HEK293 (cell line): ENCODE data around the gene TNFRSF11A.
A peak's percentile ranks its signal among the peaks of the same experiment; 100 is the strongest.

ENCODE experiments used
- GFI1B ChIP-seq: fragments of 450-650 bp; formaldehyde crosslinking; IDR thresholded peaks from 2 replicates; pipeline ENCODE4 v1.5.1; 2016; ENCODE audit warnings: missing biosample characterization, missing genetic modification characterization
- GLI2 ChIP-seq: fragments of 450-650 bp; formaldehyde crosslinking; IDR thresholded peaks from 2 replicates; pipeline ENCODE4; 2017; ENCODE audit warnings: missing biosample characterization, missing genetic modification characterization, low read depth, borderline replicate concordance
- KLF1 ChIP-seq: fragments of 450-650 bp; formaldehyde crosslinking; IDR thresholded peaks from 2 replicates; pipeline ENCODE4 v1.5.1; 2016; ENCODE audit warnings: missing biosample characterization, missing genetic modification characterization
- KLF10 ChIP-seq: fragments of 450-650 bp; IDR thresholded peaks from 2 replicates; pipeline ENCODE4 v1.5.1; 2018; ENCODE audit warnings: missing biosample characterization, mild to moderate bottlenecking, missing genetic modification characterization
- KLF8 ChIP-seq: fragments of 450-650 bp; formaldehyde crosslinking; IDR thresholded peaks from 2 replicates; pipeline ENCODE4 v1.5.1; 2016; ENCODE audit warnings: missing biosample characterization, missing genetic modification characterization
- OVOL3 ChIP-seq: fragments of 450-650 bp; formaldehyde crosslinking; IDR thresholded peaks from 2 replicates; pipeline ENCODE4 v1.5.1; 2016; ENCODE audit warnings: missing biosample characterization, missing genetic modification characterization
- REPIN1 ChIP-seq: fragments of 450-650 bp; formaldehyde crosslinking; IDR thresholded peaks from 2 replicates; pipeline ENCODE4 v1.5.1; 2017; ENCODE audit warnings: missing biosample characterization, missing genetic modification characterization, low read depth
- SP3 ChIP-seq: fragments of 450-650 bp; formaldehyde crosslinking; IDR thresholded peaks from 2 replicates; pipeline ENCODE4 v1.5.1; 2016; ENCODE audit warnings: missing biosample characterization, missing genetic modification characterization
- ZBTB20 ChIP-seq: fragments of 450-650 bp; formaldehyde crosslinking; IDR thresholded peaks from 2 replicates; pipeline ENCODE4 v1.5.1; 2016; ENCODE audit warnings: missing biosample characterization, missing genetic modification characterization
- ZBTB8A ChIP-seq: fragments of 450-650 bp; formaldehyde crosslinking; IDR thresholded peaks from 2 replicates; pipeline ENCODE4 v1.5.1; 2016; ENCODE audit warnings: missing biosample characterization, missing genetic modification characterization
- ZNF10 ChIP-seq: fragments of 450-650 bp; formaldehyde crosslinking; IDR thresholded peaks from 2 replicates; pipeline ENCODE4 v1.5.1; 2017; ENCODE audit warnings: missing biosample characterization, missing genetic modification characterization
- ZNF155 ChIP-seq: fragments of 450-650 bp; formaldehyde crosslinking; IDR thresholded peaks from 2 replicates; pipeline ENCODE4 v1.5.1; 2016; ENCODE audit warnings: missing biosample characterization, missing genetic modification characterization
- ZNF24 ChIP-seq: fragments of 450-650 bp; formaldehyde crosslinking; IDR thresholded peaks from 2 replicates; pipeline ENCODE4 v1.5.1; 2016; ENCODE audit warnings: missing biosample characterization, missing genetic modification characterization
- ZNF37A ChIP-seq: fragments of 450-650 bp; IDR thresholded peaks from 2 replicates; pipeline ENCODE4 v1.5.1; 2018; ENCODE audit warnings: missing biosample characterization, missing genetic modification characterization
- ZNF473 ChIP-seq: fragments of 450-650 bp; formaldehyde crosslinking; IDR thresholded peaks from 2 replicates; pipeline ENCODE4 v1.5.1; 2017; ENCODE audit warnings: missing biosample characterization, missing genetic modification characterization
- ZNF501 ChIP-seq: fragments of 450-650 bp; formaldehyde crosslinking; IDR thresholded peaks from 2 replicates; pipeline ENCODE4 v1.5.1; 2016; ENCODE audit warnings: missing biosample characterization, missing genetic modification characterization
- ZNF561 ChIP-seq: fragments of 450-650 bp; IDR thresholded peaks from 2 replicates; pipeline ENCODE4 v1.5.1; 2018; ENCODE audit warnings: missing biosample characterization, missing genetic modification characterization, borderline replicate concordance
- ZNF596 ChIP-seq: fragments of 450-650 bp; IDR thresholded peaks from 2 replicates; pipeline ENCODE4 v1.5.0; 2018; ENCODE audit warnings: missing biosample characterization, mild to moderate bottlenecking, missing genetic modification characterization, moderate library complexity
- ZNF623 ChIP-seq: fragments of 450-650 bp; formaldehyde crosslinking; IDR thresholded peaks from 2 replicates; pipeline ENCODE4 v1.5.1; 2016; ENCODE audit warnings: missing biosample characterization, missing genetic modification characterization
- ZNF660 ChIP-seq: fragments of 450-650 bp; IDR thresholded peaks from 2 replicates; pipeline ENCODE4 v1.5.1; 2018; ENCODE audit warnings: missing biosample characterization, mild to moderate bottlenecking, missing genetic modification characterization
- ZNF664 ChIP-seq: fragments of 450-650 bp; formaldehyde crosslinking; IDR thresholded peaks from 2 replicates; pipeline ENCODE4 v1.5.1; 2016; ENCODE audit warnings: missing biosample characterization, missing genetic modification characterization
- ZNF791 ChIP-seq: fragments of 450-650 bp; formaldehyde crosslinking; IDR thresholded peaks from 2 replicates; pipeline ENCODE4 v1.5.1; 2016; ENCODE audit warnings: missing biosample characterization, missing genetic modification characterization
- TF ChIP-seq, protein P1 (sequence below): fragments of 450-650 bp; formaldehyde crosslinking; IDR thresholded peaks from 2 replicates; pipeline ENCODE4 v1.5.1; 2016; ENCODE audit warnings: missing biosample characterization, missing genetic modification characterization
- TF ChIP-seq, protein P2 (sequence below): fragments of 450-650 bp; formaldehyde crosslinking; IDR thresholded peaks from 2 replicates; pipeline ENCODE4 v1.5.1; 2017; ENCODE audit warnings: missing biosample characterization, missing genetic modification characterization
- TF ChIP-seq, protein P3 (sequence below): fragments of 450-650 bp; formaldehyde crosslinking; IDR thresholded peaks from 2 replicates; pipeline ENCODE4 v1.5.1; 2016; ENCODE audit warnings: missing biosample characterization, missing genetic modification characterization
- TF ChIP-seq, protein P4 (sequence below): IDR thresholded peaks from 2 replicates; pipeline ENCODE4 v1.6.1; 2011; ENCODE audit warnings: mild to moderate bottlenecking, low read depth, low read length, borderline replicate concordance
- TF ChIP-seq, protein P5 (sequence below): fragments of 450-650 bp; formaldehyde crosslinking; conservative IDR thresholded peaks from 2 replicates; pipeline ENCODE4 v1.5.1; 2016; ENCODE audit warnings: low read depth, missing biosample characterization, missing genetic modification characterization
- TF ChIP-seq, protein P6 (sequence below): fragments of 450-650 bp; formaldehyde crosslinking; IDR thresholded peaks from 2 replicates; pipeline ENCODE4 v1.5.1; 2016; ENCODE audit warnings: missing biosample characterization, missing genetic modification characterization

Gene TNFRSF11A

DNA sequence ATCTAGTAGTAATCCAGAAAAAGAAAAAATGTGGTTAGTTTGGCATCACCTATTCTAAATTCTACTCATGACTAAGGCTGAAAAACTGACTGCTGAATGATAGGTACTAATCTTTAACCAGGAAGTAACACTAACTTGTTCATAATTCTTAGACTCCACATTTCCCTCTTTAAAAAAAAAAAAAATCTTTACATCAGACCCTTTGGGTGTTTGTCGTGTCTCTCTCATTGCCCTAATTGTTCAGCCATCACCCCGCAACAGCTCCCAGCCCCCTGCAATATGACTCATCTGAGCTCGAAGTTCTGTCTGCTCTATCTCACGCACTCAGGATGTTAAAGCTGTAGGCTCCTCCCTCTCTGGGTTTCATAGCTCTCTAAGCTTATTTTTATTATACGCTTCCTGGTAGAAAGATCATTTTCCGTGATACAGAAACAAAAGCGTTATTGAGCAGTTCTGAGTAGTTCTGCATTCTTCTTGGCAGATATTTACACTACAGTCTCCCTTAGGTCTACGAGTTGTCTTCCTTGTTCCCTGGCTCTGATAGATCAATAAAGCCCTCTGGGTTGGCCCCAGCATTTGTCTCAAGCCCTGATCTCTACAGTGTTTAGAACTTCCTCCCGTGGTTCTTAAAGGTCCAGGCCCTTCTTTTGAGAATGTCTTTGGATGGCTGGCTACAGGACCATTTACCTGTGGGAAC lies 95.6 kb downstream of the TNFRSF11A start (continued):
- TF ChIP-seq, protein P1, sequence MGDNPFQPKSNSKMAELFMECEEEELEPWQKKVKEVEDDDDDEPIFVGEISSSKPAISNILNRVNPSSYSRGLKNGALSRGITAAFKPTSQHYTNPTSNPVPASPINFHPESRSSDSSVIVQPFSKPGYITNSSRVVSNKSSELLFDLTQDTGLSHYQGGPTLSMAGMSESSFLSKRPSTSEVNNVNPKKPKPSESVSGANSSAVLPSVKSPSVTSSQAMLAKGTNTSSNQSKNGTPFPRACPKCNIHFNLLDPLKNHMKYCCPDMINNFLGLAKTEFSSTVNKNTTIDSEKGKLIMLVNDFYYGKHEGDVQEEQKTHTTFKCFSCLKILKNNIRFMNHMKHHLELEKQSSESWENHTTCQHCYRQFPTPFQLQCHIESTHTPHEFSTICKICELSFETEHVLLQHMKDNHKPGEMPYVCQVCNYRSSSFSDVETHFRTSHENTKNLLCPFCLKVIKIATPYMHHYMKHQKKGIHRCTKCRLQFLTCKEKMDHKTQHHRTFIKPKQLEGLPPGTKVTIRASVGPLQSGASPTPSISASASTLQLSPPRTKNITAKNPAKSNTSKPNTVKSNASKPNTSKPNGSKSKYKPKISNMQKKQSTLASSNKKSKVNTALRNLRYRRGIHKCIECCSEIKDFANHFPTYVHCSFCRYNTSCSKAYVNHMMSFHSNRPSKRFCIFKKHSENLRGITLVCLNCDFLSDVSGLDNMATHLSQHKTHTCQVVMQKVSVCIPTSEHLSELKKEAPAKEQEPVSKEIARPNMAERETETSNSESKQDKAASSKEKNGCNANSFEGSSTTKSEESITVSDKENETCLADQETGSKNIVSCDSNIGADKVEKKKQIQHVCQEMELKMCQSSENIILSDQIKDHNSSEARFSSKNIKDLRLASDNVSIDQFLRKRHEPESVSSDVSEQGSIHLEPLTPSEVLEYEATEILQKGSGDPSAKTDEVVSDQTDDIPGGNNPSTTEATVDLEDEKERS (tag by site-specific recombination), result no peak
- TF ChIP-seq GLI2 (tag by site-specific recombination) (no peak), OVOL3 (tag by site-specific recombination) (no peak), ZNF791 (tag by site-specific recombination) (no peak), SP3 (tag by site-specific recombination) (0 out of 2 replicates have a peak, but pooled peaks have one; percentile 29), ZBTB20 (tag by site-specific recombination) (peak; percentile 92), ZNF561 (tag by site-specific recombination) (no peak), ZNF37A (tag by site-specific recombination) (no peak), ZNF155 (tag by site-specific recombination) (no peak), ZNF596 (no peak), KLF8 (tag by site-specific recombination) (no peak), KLF1 (tag by site-specific recombination) (no peak), ZNF623 (no peak), ZNF10 (tag by site-specific recombination) (no peak), ZNF473 (no peak), ZNF501 (tag by site-specific recombination) (no peak), KLF10 (no peak), ZNF664 (tag by site-specific recombination) (no peak), REPIN1 (no peak), ZBTB8A (tag by site-specific recombination) (no peak), GFI1B (tag by site-specific recombination) (no peak), ZNF660 (peak; percentile 7; the same call in 1 of the 2 replicates), ZNF24 (tag by site-specific recombination) (no peak)
- TF ChIP-seq, protein P2, sequence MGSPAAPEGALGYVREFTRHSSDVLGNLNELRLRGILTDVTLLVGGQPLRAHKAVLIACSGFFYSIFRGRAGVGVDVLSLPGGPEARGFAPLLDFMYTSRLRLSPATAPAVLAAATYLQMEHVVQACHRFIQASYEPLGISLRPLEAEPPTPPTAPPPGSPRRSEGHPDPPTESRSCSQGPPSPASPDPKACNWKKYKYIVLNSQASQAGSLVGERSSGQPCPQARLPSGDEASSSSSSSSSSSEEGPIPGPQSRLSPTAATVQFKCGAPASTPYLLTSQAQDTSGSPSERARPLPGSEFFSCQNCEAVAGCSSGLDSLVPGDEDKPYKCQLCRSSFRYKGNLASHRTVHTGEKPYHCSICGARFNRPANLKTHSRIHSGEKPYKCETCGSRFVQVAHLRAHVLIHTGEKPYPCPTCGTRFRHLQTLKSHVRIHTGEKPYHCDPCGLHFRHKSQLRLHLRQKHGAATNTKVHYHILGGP (tag by site-specific recombination), result no peak
- TF ChIP-seq, protein P3, sequence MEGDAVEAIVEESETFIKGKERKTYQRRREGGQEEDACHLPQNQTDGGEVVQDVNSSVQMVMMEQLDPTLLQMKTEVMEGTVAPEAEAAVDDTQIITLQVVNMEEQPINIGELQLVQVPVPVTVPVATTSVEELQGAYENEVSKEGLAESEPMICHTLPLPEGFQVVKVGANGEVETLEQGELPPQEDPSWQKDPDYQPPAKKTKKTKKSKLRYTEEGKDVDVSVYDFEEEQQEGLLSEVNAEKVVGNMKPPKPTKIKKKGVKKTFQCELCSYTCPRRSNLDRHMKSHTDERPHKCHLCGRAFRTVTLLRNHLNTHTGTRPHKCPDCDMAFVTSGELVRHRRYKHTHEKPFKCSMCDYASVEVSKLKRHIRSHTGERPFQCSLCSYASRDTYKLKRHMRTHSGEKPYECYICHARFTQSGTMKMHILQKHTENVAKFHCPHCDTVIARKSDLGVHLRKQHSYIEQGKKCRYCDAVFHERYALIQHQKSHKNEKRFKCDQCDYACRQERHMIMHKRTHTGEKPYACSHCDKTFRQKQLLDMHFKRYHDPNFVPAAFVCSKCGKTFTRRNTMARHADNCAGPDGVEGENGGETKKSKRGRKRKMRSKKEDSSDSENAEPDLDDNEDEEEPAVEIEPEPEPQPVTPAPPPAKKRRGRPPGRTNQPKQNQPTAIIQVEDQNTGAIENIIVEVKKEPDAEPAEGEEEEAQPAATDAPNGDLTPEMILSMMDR (tag by site-specific recombination), result no peak
- TF ChIP-seq, protein P4, sequence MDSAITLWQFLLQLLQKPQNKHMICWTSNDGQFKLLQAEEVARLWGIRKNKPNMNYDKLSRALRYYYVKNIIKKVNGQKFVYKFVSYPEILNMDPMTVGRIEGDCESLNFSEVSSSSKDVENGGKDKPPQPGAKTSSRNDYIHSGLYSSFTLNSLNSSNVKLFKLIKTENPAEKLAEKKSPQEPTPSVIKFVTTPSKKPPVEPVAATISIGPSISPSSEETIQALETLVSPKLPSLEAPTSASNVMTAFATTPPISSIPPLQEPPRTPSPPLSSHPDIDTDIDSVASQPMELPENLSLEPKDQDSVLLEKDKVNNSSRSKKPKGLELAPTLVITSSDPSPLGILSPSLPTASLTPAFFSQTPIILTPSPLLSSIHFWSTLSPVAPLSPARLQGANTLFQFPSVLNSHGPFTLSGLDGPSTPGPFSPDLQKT, result no peak
- TF ChIP-seq, protein P5, sequence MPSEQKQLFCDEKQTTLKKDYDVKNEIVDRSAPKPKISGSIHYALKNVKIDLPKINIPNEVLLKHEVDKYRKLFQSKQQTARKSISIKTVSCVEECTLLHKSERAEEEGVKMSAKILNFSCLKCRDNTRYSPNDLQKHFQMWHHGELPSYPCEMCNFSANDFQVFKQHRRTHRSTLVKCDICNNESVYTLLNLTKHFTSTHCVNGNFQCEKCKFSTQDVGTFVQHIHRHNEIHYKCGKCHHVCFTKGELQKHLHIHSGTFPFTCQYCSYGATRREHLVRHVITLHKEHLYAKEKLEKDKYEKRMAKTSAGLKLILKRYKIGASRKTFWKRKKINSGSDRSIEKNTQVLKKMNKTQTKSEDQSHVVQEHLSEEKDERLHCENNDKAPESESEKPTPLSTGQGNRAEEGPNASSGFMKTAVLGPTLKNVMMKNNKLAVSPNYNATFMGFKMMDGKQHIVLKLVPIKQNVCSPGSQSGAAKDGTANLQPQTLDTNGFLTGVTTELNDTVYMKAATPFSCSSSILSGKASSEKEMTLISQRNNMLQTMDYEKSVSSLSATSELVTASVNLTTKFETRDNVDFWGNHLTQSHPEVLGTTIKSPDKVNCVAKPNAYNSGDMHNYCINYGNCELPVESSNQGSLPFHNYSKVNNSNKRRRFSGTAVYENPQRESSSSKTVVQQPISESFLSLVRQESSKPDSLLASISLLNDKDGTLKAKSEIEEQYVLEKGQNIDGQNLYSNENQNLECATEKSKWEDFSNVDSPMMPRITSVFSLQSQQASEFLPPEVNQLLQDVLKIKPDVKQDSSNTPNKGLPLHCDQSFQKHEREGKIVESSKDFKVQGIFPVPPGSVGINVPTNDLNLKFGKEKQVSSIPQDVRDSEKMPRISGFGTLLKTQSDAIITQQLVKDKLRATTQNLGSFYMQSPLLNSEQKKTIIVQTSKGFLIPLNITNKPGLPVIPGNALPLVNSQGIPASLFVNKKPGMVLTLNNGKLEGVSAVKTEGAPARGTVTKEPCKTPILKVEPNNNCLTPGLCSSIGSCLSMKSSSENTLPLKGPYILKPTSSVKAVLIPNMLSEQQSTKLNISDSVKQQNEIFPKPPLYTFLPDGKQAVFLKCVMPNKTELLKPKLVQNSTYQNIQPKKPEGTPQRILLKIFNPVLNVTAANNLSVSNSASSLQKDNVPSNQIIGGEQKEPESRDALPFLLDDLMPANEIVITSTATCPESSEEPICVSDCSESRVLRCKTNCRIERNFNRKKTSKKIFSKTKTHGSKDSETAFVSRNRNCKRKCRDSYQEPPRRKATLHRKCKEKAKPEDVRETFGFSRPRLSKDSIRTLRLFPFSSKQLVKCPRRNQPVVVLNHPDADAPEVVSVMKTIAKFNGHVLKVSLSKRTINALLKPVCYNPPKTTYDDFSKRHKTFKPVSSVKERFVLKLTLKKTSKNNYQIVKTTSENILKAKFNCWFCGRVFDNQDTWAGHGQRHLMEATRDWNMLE, result peak; percentile 36; the same call in 1 of the 2 replicates
- TF ChIP-seq, protein P6, sequence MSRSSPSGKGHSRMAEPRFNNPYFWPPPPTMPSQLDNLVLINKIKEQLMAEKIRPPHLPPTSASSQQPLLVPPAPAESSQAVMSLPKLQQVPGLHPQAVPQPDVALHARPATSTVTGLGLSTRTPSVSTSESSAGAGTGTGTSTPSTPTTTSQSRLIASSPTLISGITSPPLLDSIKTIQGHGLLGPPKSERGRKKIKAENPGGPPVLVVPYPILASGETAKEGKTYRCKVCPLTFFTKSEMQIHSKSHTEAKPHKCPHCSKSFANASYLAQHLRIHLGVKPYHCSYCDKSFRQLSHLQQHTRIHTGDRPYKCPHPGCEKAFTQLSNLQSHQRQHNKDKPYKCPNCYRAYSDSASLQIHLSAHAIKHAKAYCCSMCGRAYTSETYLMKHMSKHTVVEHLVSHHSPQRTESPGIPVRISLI (tag by site-specific recombination), result no peak
